NB4 (cell line): ENCODE results near the gene JAK1.

Experiments used
- CTCF ChIP-seq: IDR thresholded peaks from one replicate; pipeline ENCODE4 v1.5.1; 2012; ENCODE audit warnings: low read depth, low read length
- MAX ChIP-seq: IDR thresholded peaks from 2 replicates; pipeline ENCODE4 v1.6.1; 2011; ENCODE audit warnings: low read depth, low read length
- POLR2A ChIP-seq: IDR thresholded peaks from 2 replicates; pipeline ENCODE4 v1.6.1; 2011; ENCODE audit warnings: mild to moderate bottlenecking; ENCODE audit not compliant: insufficient read length; ENCODE audit errors: extremely low read depth

- TF ChIP-seq CTCF (no peak), POLR2A (no peak), MAX (no peak)
These were observed 26.3 kb downstream of the JAK1 start for GRCh38 chr1:64940025-64940424.
